WTC11 (cell line): Measurements from ENCODE around the gene CPNE4. TPM values are rescaled to one million over a fixed set of nuclear protein-coding genes. Genes with fewer than 3 reads are reported as not detected.

ENCODE experiments used
- ATAC-seq: fragments of 200-7000 bp; cut with Tn5 transposase; 2 replicates; pipeline ENCODE4 v1.10.0; 2021; ENCODE audit warnings: mild to moderate bottlenecking, moderate library complexity
- CTCF ChIA-PET: fragments of 300-600 bp; sonication (Branson Sonifier 250); formaldehyde crosslinking; loops from one replicate; lab custom pipeline; 2021; ENCODE audit warnings: antibody characterized with exemption; lab: Charles Lee
- POLR2A ChIA-PET: fragments of 350-600 bp; sonication (Branson Sonifier 250); formaldehyde crosslinking; loops from one replicate; lab custom pipeline; 2021; ENCODE audit warnings: antibody characterized with exemption; lab: Charles Lee
- DNase-seq: peaks from one replicate; pipeline ENCODE4 v3.0.0; 2021; ENCODE audit warnings: low spot score
- H3K27ac Mint-ChIP-seq: 2 replicates; pipeline ENCODE4 v1.8.0; 2021; ENCODE audit warnings: mixed read lengths
- H3K27me3 Mint-ChIP-seq: 2 replicates; pipeline ENCODE4 v1.8.0; 2021; ENCODE audit warnings: low read depth, mild to moderate bottlenecking, moderate library complexity, mixed read lengths
- H3K36me3 Mint-ChIP-seq: 2 replicates; pipeline ENCODE4 v1.8.0; 2021; ENCODE audit warnings: mixed read lengths
- H3K4me1 Mint-ChIP-seq: 2 replicates; pipeline ENCODE4 v1.8.0; 2022; ENCODE audit warnings: mixed read lengths
- H3K4me3 Mint-ChIP-seq: 2 replicates; pipeline ENCODE4 v1.8.0; 2021; ENCODE audit warnings: mild to moderate bottlenecking, moderate library complexity, mixed read lengths
- H3K9me3 Mint-ChIP-seq: 2 replicates; pipeline ENCODE4 v1.8.0; 2021; ENCODE audit warnings: mixed read lengths
- ARID4B ChIP-seq: sonication (generic); formaldehyde crosslinking; IDR thresholded peaks from 2 replicates; pipeline ENCODE4 v1.8.0; 2023; ENCODE audit warnings: missing genetic modification reagents, mild to moderate bottlenecking, borderline replicate concordance
- CDX4 ChIP-seq: fragments of 250-450 bp; sonication (Bioruptor Pico); IDR thresholded peaks from 2 replicates; pipeline ENCODE4 v1.9.0; 2021; ENCODE audit warnings: moderate library complexity, mild to moderate bottlenecking, inconsistent platforms, borderline replicate concordance
- CREB1 ChIP-seq: sonication (generic); formaldehyde crosslinking; IDR thresholded peaks from 2 replicates; pipeline ENCODE4 v1.8.0; 2023; ENCODE audit warnings: mild to moderate bottlenecking, missing genetic modification reagents
- ESRRA ChIP-seq: sonication (generic); formaldehyde crosslinking; IDR thresholded peaks from 2 replicates; pipeline ENCODE4 v1.8.1; 2022; ENCODE audit warnings: mild to moderate bottlenecking, missing genetic modification reagents, borderline replicate concordance
- GRHL2 ChIP-seq: fragments of 250-450 bp; sonication (Bioruptor Pico); IDR thresholded peaks from 2 replicates; pipeline ENCODE4 v1.8.0; 2022; ENCODE audit warnings: mild to moderate bottlenecking, moderate library complexity; ENCODE audit not compliant: insufficient replicate concordance, severe bottlenecking
- IRF2 ChIP-seq: sonication (generic); formaldehyde crosslinking; IDR thresholded peaks from 2 replicates; pipeline ENCODE4 v1.8.0; 2022; ENCODE audit warnings: low read depth, missing genetic modification reagents, borderline replicate concordance
- KAT7 ChIP-seq: sonication (generic); formaldehyde crosslinking; IDR thresholded peaks from 2 replicates; pipeline ENCODE4 v1.8.1; 2023; ENCODE audit warnings: missing genetic modification reagents, mild to moderate bottlenecking, borderline replicate concordance
- OVOL2 ChIP-seq: fragments of 250-450 bp; sonication (Bioruptor Pico); IDR thresholded peaks from 2 replicates; pipeline ENCODE4 v1.9.0; 2021; ENCODE audit warnings: mild to moderate bottlenecking, borderline replicate concordance
- PRDM15 ChIP-seq: sonication (generic); formaldehyde crosslinking; IDR thresholded peaks from 2 replicates; pipeline ENCODE4 v1.8.0; 2022; ENCODE audit warnings: missing genetic modification reagents
- PRRX2 ChIP-seq: fragments of 250-450 bp; sonication (Bioruptor Pico); IDR thresholded peaks from 2 replicates; pipeline ENCODE4 v1.8.0; 2021; ENCODE audit warnings: mild to moderate bottlenecking
- RELA ChIP-seq: sonication (generic); formaldehyde crosslinking; IDR thresholded peaks from 2 replicates; pipeline ENCODE4 v1.8.1; 2022; ENCODE audit warnings: missing genetic modification reagents, mild to moderate bottlenecking, borderline replicate concordance
- SMAD4 ChIP-seq: sonication (generic); formaldehyde crosslinking; IDR thresholded peaks from 2 replicates; pipeline ENCODE4 v1.8.0; 2022; ENCODE audit warnings: mild to moderate bottlenecking, missing genetic modification reagents
- TEAD1 ChIP-seq: sonication (generic); formaldehyde crosslinking; IDR thresholded peaks from 2 replicates; pipeline ENCODE4 v1.8.0; 2022; ENCODE audit warnings: mild to moderate bottlenecking, missing genetic modification reagents
- TP53 ChIP-seq: sonication (generic); formaldehyde crosslinking; IDR thresholded peaks from 2 replicates; pipeline ENCODE4 v1.8.1; 2023; ENCODE audit warnings: mild to moderate bottlenecking, missing genetic modification reagents
- ZBTB21 ChIP-seq: sonication (generic); formaldehyde crosslinking; IDR thresholded peaks from 2 replicates; pipeline ENCODE4 v1.8.1; 2023; ENCODE audit warnings: mild to moderate bottlenecking, missing genetic modification reagents, borderline replicate concordance
- ZNF121 ChIP-seq: sonication (generic); formaldehyde crosslinking; IDR thresholded peaks from 2 replicates; pipeline ENCODE4 v1.8.0; 2023; ENCODE audit warnings: missing genetic modification reagents
- ZNF396 ChIP-seq: fragments of 250-450 bp; sonication (Bioruptor Pico); IDR thresholded peaks from 2 replicates; pipeline ENCODE4 v1.8.0; 2021; ENCODE audit warnings: mild to moderate bottlenecking, moderate library complexity, borderline replicate concordance
- ZNF416 ChIP-seq: fragments of 250-450 bp; sonication (Bioruptor Pico); IDR thresholded peaks from 2 replicates; pipeline ENCODE4 v1.9.0; 2021; ENCODE audit warnings: mild to moderate bottlenecking, inconsistent platforms
- total RNA-seq: library from RNA; stranded (reverse); gene quantifications from 3 replicates; pipeline ENCODE4 v1.2.3, GENCODE V29; 2021

The CPNE4 gene
- total RNA-seq, 1 experiment from 2014 or later: 2.4 TPM

GRCh38 chr3:131568460-131568859, 466.4 kb downstream of the CPNE4 start:
- ChIA-PET POLR2A (no interaction called here), CTCF (interaction anchor here (0.6 to 1.7 kb wide), 14 partner anchors 11 to 466 kb away, joined by 3 to 11 read pairs (median 4); partner anchors contain the start of gene CPNE4)
- DNase-seq (peak; percentile 19), ATAC-seq (peak; percentile 93)
- Mint-ChIP-seq H3K27me3 (peaks cover 11% of the 10 kb centered on the region), H3K36me3 (no peaks in the 10 kb centered on the region), H3K9me3 (no peaks in the 10 kb centered on the region), H3K27ac (0 out of 2 replicates have a peak overlapping the region, but pooled peaks have one; percentile 43), H3K4me3 (no peak overlapping the region), H3K4me1 (peaks cover 26% of the 10 kb centered on the region)
- TF ChIP-seq PRDM15 (no peak), TEAD1 (CRISPR knock-in tag) (no peak), ARID4B (CRISPR knock-in tag) (no peak), GRHL2 (CRISPR knock-in tag) (no peak), TP53 (CRISPR knock-in tag) (no peak), ZBTB21 (CRISPR knock-in tag) (no peak), ESRRA (CRISPR knock-in tag) (no peak), RELA (no peak), IRF2 (CRISPR knock-in tag) (no peak), CREB1 (CRISPR knock-in tag) (no peak), PRRX2 (CRISPR knock-in tag) (no peak)

- ChIA-PET POLR2A (no interaction called here), CTCF (interaction anchor here (1.3 kb wide), 1 partner anchor 15 kb away, joined by 8 read pairs; no protein-coding TSS in a partner anchor)
- H3K36me3 Mint-ChIP-seq: no peaks in the 10 kb centered on the region
- H3K9me3 Mint-ChIP-seq: no peaks in the 10 kb centered on the region
- peaks cover 52% of the 10 kb centered on the region for H3K4me1 Mint-ChIP-seq
- no peak for TF ChIP-seq ZNF396 (CRISPR knock-in tag)
- no peak for TF ChIP-seq OVOL2
- no peak for TF ChIP-seq KAT7
- TF ChIP-seq SMAD4 (CRISPR knock-in tag): no peak
- no peak for TF ChIP-seq ZNF416 (CRISPR knock-in tag)
- no peak for TF ChIP-seq ZNF121 (CRISPR knock-in tag)
- TF ChIP-seq RELA: no peak
- TF ChIP-seq CDX4 (CRISPR knock-in tag): no peak
- no peaks in the 10 kb centered on the region for H3K27me3 Mint-ChIP-seq
- DNase-seq (no peak), ATAC-seq (no peak)
- H3K27ac Mint-ChIP-seq: no peak overlapping the region
- H3K4me3 Mint-ChIP-seq: no peak overlapping the region
These were observed 470.0 kb downstream of the CPNE4 start for GRCh38 chr3:131564812-131565211.
